Ishikawa (cell line): ENCODE measurements around the gene ABCB11.

ENCODE experiments used
- CREB1 ChIP-seq: IDR thresholded peaks from 2 replicates; pipeline ENCODE4 v1.6.1; 2012; ENCODE audit warnings: low read depth
- FOXM1 ChIP-seq: IDR thresholded peaks from 2 replicates; pipeline ENCODE4 v1.6.1; 2012; ENCODE audit warnings: low read depth, borderline replicate concordance
- REST ChIP-seq: IDR thresholded peaks from 2 replicates; pipeline ENCODE4 v1.6.1; 2012; ENCODE audit warnings: low read depth, mild to moderate bottlenecking
- TCF12 ChIP-seq: IDR thresholded peaks from 2 replicates; pipeline ENCODE4 v1.6.1; 2012; ENCODE audit warnings: low read depth
- YY1 ChIP-seq: IDR thresholded peaks from 2 replicates; pipeline ENCODE4 v1.6.1; 2012; ENCODE audit warnings: low read depth
- ZBTB7A ChIP-seq: IDR thresholded peaks from 2 replicates; pipeline ENCODE4 v1.6.1; 2012; ENCODE audit warnings: low read depth

DNA sequence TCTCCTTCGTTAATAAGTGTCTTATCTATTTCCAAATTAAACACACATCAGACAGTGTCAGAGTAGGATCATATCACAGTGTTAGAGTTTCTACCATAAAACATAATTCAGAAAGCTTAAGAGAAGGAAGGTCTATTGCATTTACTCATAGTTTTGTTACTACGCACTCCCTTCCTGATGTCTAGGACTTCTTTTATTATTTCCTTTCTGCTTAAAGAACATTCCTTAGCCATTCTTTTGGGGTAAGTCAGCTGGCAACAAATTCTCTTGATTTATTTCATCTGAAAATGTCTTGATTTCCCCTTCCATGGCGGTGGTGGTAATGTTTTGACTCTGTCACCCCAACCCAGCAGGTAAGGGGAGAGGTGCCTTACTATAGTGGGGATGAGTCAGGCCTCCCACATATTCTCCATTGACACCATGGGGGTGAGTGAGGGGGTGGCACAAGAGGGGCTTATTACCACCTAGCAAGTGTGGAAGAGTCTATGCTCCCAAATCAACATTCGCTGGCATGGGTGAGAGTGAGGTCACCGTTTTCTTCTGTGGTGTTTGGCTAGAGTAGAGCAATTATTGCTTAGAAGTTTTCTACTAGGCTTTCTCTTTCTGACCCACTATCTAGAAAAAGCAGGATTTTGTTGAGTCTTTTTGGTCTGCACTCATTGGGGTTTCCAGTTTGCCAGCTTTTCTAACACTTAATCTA lies 29.9 kb downstream of the ABCB11 start:
- TF ChIP-seq REST (no peak), YY1 (no peak), ZBTB7A (no peak), CREB1 (no peak), FOXM1 (no peak), TCF12 (no peak)
